ENCODE measurements around the gene SLC9A7. TPM values are rescaled to one million over a fixed set of nuclear protein-coding genes. Genes with fewer than 3 reads are reported as not detected.
A peak's percentile ranks its signal among the peaks of the same experiment; 100 is the strongest.

Gene SLC9A7
- total and polyA plus RNA-seq, 2 donors (not counting 1 experiment from before 2014, with no cell fraction given): 13.9 to 47.7 TPM

- Histone ChIP-seq H3K36me3 (ENCODE audit: control insufficient read depth, insufficient read depth, low read length) (no peaks in the 10 kb centered on the region), H3K79me2 (ENCODE audit: control insufficient read depth, insufficient read depth, low read length) (peaks cover 23% of the 10 kb centered on the region), H3K27me3 (ENCODE audit: control insufficient read depth, insufficient read depth, low read length) (no peaks in the 10 kb centered on the region), H3K9ac (ENCODE audit: insufficient read depth, low read length) (no peak overlapping the region), H3K4me1 (ENCODE audit: control insufficient read depth, extremely low read depth, insufficient read depth, low read length) (no peaks in the 10 kb centered on the region), H3K9me3 (ENCODE audit: control insufficient read depth, insufficient read depth, low read depth, low read length) (no peaks in the 10 kb centered on the region), H3K4me3 (replicated peaks in 1 of 4; ENCODE audit: control extremely low read depth in 1 of 4, insufficient read depth in 1 of 4, low read depth in 3 of 4, low read length in 4 of 4) (no peak overlapping the region), H2AFZ (ENCODE audit: low read length) (no peak overlapping the region), H4K20me1 (ENCODE audit: control insufficient read depth, extremely low read depth, insufficient read depth, low read length) (no peaks in the 10 kb centered on the region), H3K27ac (ENCODE audit: insufficient read depth, low read length) (no peak overlapping the region), H3K4me2 (ENCODE audit: extremely low read depth, insufficient read depth, low read length) (no peak overlapping the region)
- peak in 1 of 2 donors; percentile 11 for DNase-seq (ENCODE audit: low read depth in 2 of 2)
- no peak for TF ChIP-seq EZH2 (IDR thresholded peaks at IDR 0.05; ENCODE audit: low read length, missing control alignments)
- TF ChIP-seq, protein P1, sequence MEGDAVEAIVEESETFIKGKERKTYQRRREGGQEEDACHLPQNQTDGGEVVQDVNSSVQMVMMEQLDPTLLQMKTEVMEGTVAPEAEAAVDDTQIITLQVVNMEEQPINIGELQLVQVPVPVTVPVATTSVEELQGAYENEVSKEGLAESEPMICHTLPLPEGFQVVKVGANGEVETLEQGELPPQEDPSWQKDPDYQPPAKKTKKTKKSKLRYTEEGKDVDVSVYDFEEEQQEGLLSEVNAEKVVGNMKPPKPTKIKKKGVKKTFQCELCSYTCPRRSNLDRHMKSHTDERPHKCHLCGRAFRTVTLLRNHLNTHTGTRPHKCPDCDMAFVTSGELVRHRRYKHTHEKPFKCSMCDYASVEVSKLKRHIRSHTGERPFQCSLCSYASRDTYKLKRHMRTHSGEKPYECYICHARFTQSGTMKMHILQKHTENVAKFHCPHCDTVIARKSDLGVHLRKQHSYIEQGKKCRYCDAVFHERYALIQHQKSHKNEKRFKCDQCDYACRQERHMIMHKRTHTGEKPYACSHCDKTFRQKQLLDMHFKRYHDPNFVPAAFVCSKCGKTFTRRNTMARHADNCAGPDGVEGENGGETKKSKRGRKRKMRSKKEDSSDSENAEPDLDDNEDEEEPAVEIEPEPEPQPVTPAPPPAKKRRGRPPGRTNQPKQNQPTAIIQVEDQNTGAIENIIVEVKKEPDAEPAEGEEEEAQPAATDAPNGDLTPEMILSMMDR (conservative IDR thresholded peaks at IDR 0.05 in 1 of 2, IDR thresholded peaks at IDR 0.05 in 1 of 2; ENCODE audit: low read depth in 1 of 2, low read length in 2 of 2): no peak
Measured at GRCh38 chrX:46755671-46756070, 3.2 kb downstream of the SLC9A7 start.

GRCh38 chrX:46754586-46755061, 4.3 kb downstream of the SLC9A7 start:
- Histone ChIP-seq H3K27ac (ENCODE audit: insufficient read depth, low read length) (no peak overlapping the region), H3K9me3 (ENCODE audit: control insufficient read depth, insufficient read depth, low read depth, low read length) (no peaks in the 10 kb centered on the region), H2AFZ (ENCODE audit: low read length) (no peak overlapping the region), H3K4me1 (ENCODE audit: control insufficient read depth, extremely low read depth, insufficient read depth, low read length) (no peaks in the 10 kb centered on the region), H4K20me1 (ENCODE audit: control insufficient read depth, extremely low read depth, insufficient read depth, low read length) (no peaks in the 10 kb centered on the region), H3K36me3 (ENCODE audit: control insufficient read depth, insufficient read depth, low read length) (no peaks in the 10 kb centered on the region), H3K79me2 (ENCODE audit: control insufficient read depth, insufficient read depth, low read length) (peaks cover 23% of the 10 kb centered on the region), H3K9ac (ENCODE audit: insufficient read depth, low read length) (no peak overlapping the region), H3K27me3 (ENCODE audit: control insufficient read depth, insufficient read depth, low read length) (no peaks in the 10 kb centered on the region), H3K4me3 (replicated peaks in 1 of 4; ENCODE audit: control extremely low read depth in 1 of 4, insufficient read depth in 1 of 4, low read depth in 3 of 4, low read length in 4 of 4) (no peak overlapping the region), H3K4me2 (ENCODE audit: extremely low read depth, insufficient read depth, low read length) (no peak overlapping the region)
- no peak for DNase-seq (ENCODE audit: low read depth in 2 of 2)
- no peak for TF ChIP-seq EZH2 (IDR thresholded peaks at IDR 0.05; ENCODE audit: low read length, missing control alignments)
- TF ChIP-seq, protein P1 (conservative IDR thresholded peaks at IDR 0.05 in 1 of 2, IDR thresholded peaks at IDR 0.05 in 1 of 2; ENCODE audit: low read depth in 1 of 2, low read length in 2 of 2): no peak

- Histone ChIP-seq H3K4me2 (ENCODE audit: extremely low read depth, insufficient read depth, low read length) (no peak overlapping the region), H2AFZ (ENCODE audit: low read length) (no peak overlapping the region), H3K9me3 (ENCODE audit: control insufficient read depth, insufficient read depth, low read depth, low read length) (no peaks in the 10 kb centered on the region), H3K27me3 (ENCODE audit: control insufficient read depth, insufficient read depth, low read length) (no peaks in the 10 kb centered on the region), H3K36me3 (ENCODE audit: control insufficient read depth, insufficient read depth, low read length) (no peaks in the 10 kb centered on the region), H4K20me1 (ENCODE audit: control insufficient read depth, extremely low read depth, insufficient read depth, low read length) (no peaks in the 10 kb centered on the region), H3K4me1 (ENCODE audit: control insufficient read depth, extremely low read depth, insufficient read depth, low read length) (no peaks in the 10 kb centered on the region), H3K9ac (ENCODE audit: insufficient read depth, low read length) (no peak overlapping the region), H3K79me2 (ENCODE audit: control insufficient read depth, insufficient read depth, low read length) (peaks cover 23% of the 10 kb centered on the region), H3K27ac (ENCODE audit: insufficient read depth, low read length) (no peak overlapping the region), H3K4me3 (replicated peaks in 1 of 4; ENCODE audit: control extremely low read depth in 1 of 4, insufficient read depth in 1 of 4, low read depth in 3 of 4, low read length in 4 of 4) (no peak overlapping the region)
- no peak for DNase-seq (ENCODE audit: low read depth in 2 of 2)
- TF ChIP-seq, protein P1 (conservative IDR thresholded peaks at IDR 0.05 in 1 of 2, IDR thresholded peaks at IDR 0.05 in 1 of 2; ENCODE audit: low read depth in 1 of 2, low read length in 2 of 2): no peak
- TF ChIP-seq EZH2 (IDR thresholded peaks at IDR 0.05; ENCODE audit: low read length, missing control alignments): no peak
Measured at GRCh38 chrX:46754036-46754435, 4.9 kb downstream of the SLC9A7 start.
